SK-N-SH treated with all-trans-retinoic acid at 6 μM for 48 hours (cell line): ENCODE data around the gene RASA1.

ENCODE experiments used
- ATAC-seq: fragments of 200-7000 bp; cut with Tn5 transposase; 3 replicates; pipeline ENCODE4 v1.9.1; 2020; ENCODE audit warnings: mild to moderate bottlenecking, moderate library complexity
- ARNTL ChIP-seq: fragments of 450-650 bp; formaldehyde crosslinking; IDR thresholded peaks from 2 replicates; pipeline ENCODE4 v1.5.0; 2020; ENCODE audit warnings: low read depth, mild to moderate bottlenecking, moderate library complexity, borderline replicate concordance
- BACH2 ChIP-seq: fragments of 250-450 bp; sonication (Bioruptor Pico); IDR thresholded peaks from 2 replicates; pipeline ENCODE4 v1.9.0; 2021; ENCODE audit warnings: mild to moderate bottlenecking, borderline replicate concordance
- CSDC2 ChIP-seq: fragments of 250-450 bp; sonication (Bioruptor Pico); IDR thresholded peaks from 2 replicates; pipeline ENCODE4 v1.5.0; 2020; ENCODE audit warnings: mild to moderate bottlenecking, moderate library complexity
- ESRRG ChIP-seq: fragments of 250-450 bp; sonication (Bioruptor Pico); IDR thresholded peaks from 2 replicates; pipeline ENCODE4 v1.6.1; 2021; ENCODE audit warnings: mild to moderate bottlenecking
- GLIS3 ChIP-seq: fragments of 250-450 bp; sonication (Bioruptor Pico); IDR thresholded peaks from 2 replicates; pipeline ENCODE4 v1.5.0; 2020; ENCODE audit warnings: mild to moderate bottlenecking, moderate library complexity
- ISL1 ChIP-seq: fragments of 250-450 bp; sonication (Bioruptor Pico); IDR thresholded peaks from 2 replicates; pipeline ENCODE4 v2.1.2; 2022; ENCODE audit warnings: mild to moderate bottlenecking, moderate library complexity
- OSR1 ChIP-seq: fragments of 250-450 bp; sonication (Bioruptor Pico); IDR thresholded peaks from 2 replicates; pipeline ENCODE4 v1.8.0; 2022; ENCODE audit warnings: moderate library complexity, mild to moderate bottlenecking, inconsistent platforms
- PPARA ChIP-seq: fragments of 250-450 bp; sonication (Bioruptor Pico); IDR thresholded peaks from 2 replicates; pipeline ENCODE4 v1.5.0; 2020; ENCODE audit warnings: mild to moderate bottlenecking, borderline replicate concordance
- RARB ChIP-seq: fragments of 250-450 bp; sonication (Bioruptor Pico); IDR thresholded peaks from 2 replicates; pipeline ENCODE4 v1.8.0; 2021; ENCODE audit warnings: mild to moderate bottlenecking, moderate library complexity
- SNAI2 ChIP-seq: fragments of 250-450 bp; sonication (Bioruptor Pico); IDR thresholded peaks from 2 replicates; pipeline ENCODE4 v1.5.0; 2020; ENCODE audit warnings: mild to moderate bottlenecking, moderate library complexity
- TCF4 ChIP-seq: fragments of 250-450 bp; sonication (Bioruptor Pico); IDR thresholded peaks from 2 replicates; pipeline ENCODE4 v1.8.0; 2021; ENCODE audit warnings: mild to moderate bottlenecking, moderate library complexity, borderline replicate concordance
- TOX ChIP-seq: fragments of 250-450 bp; sonication (Bioruptor Pico); IDR thresholded peaks from 2 replicates; pipeline ENCODE4 v1.8.0; 2021; ENCODE audit warnings: mild to moderate bottlenecking, moderate library complexity, borderline replicate concordance
- ZC3H10 ChIP-seq: fragments of 250-450 bp; sonication (Bioruptor Pico); IDR thresholded peaks from 2 replicates; pipeline ENCODE4 v1.5.1; 2021; ENCODE audit warnings: mild to moderate bottlenecking, moderate library complexity
- ZFP3 ChIP-seq: fragments of 250-450 bp; sonication (Bioruptor Pico); IDR thresholded peaks from 2 replicates; pipeline ENCODE4 v1.5.0; 2020; ENCODE audit warnings: mild to moderate bottlenecking, moderate library complexity
- ZFP30 ChIP-seq: fragments of 450-650 bp; formaldehyde crosslinking; IDR thresholded peaks from 2 replicates; pipeline ENCODE4 v1.5.0; 2022; ENCODE audit warnings: mild to moderate bottlenecking, moderate library complexity
- ZNF70 ChIP-seq: fragments of 450-650 bp; formaldehyde crosslinking; IDR thresholded peaks from 2 replicates; pipeline ENCODE4 v1.5.0; 2020; ENCODE audit warnings: mild to moderate bottlenecking, moderate library complexity
- ZNF8 ChIP-seq: fragments of 450-650 bp; formaldehyde crosslinking; IDR thresholded peaks from 2 replicates; pipeline ENCODE4 v1.5.0; 2020; ENCODE audit warnings: mild to moderate bottlenecking, moderate library complexity
- TF ChIP-seq, protein P1 (sequence below): fragments of 250-450 bp; sonication (Bioruptor Pico); IDR thresholded peaks from 2 replicates; pipeline ENCODE4 v1.8.0; 2021; ENCODE audit warnings: low read depth, mild to moderate bottlenecking, moderate library complexity, borderline replicate concordance
- TF ChIP-seq, protein P2 (sequence below): fragments of 250-450 bp; sonication (Bioruptor Pico); IDR thresholded peaks from 2 replicates; pipeline ENCODE4 v1.5.0; 2020; ENCODE audit warnings: mild to moderate bottlenecking, moderate library complexity
- TF ChIP-seq, protein P3 (sequence below): fragments of 250-450 bp; sonication (Bioruptor Pico); IDR thresholded peaks from 2 replicates; pipeline ENCODE4 v1.5.1; 2021; ENCODE audit warnings: mild to moderate bottlenecking, moderate library complexity
- TF ChIP-seq, protein P4 (sequence below): fragments of 250-450 bp; sonication (Bioruptor Pico); IDR thresholded peaks from 2 replicates; pipeline ENCODE4 v1.5.1; 2020; ENCODE audit warnings: low read depth, mild to moderate bottlenecking, moderate library complexity
- TF ChIP-seq, protein P5 (sequence below): fragments of 250-450 bp; sonication (Bioruptor Pico); IDR thresholded peaks from 2 replicates; pipeline ENCODE4 v1.8.0; 2020; ENCODE audit warnings: mild to moderate bottlenecking, moderate library complexity, borderline replicate concordance

Gene RASA1

DNA sequence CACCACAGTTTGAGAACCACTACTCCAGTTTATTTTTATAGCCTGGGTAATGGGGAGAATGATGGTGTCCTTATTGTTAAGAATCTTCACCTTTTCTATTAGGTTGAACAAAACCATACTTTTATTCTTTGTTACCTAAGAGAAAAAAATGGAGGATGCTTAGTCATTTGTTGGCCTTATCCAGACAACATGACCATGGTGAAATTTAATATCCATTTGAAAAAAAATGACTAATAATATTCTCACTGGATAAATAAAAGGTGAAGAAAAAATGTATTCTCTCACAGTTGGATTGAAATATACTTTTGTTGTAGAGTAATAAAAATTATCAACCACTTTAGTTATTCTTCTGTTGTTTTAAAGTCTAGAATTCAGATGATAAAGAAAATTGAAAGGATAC lies 150.8 kb downstream of the RASA1 start:
- ATAC-seq: no peak
- TF ChIP-seq GLIS3 (CRISPR knock-in tag): no peak
- no peak for TF ChIP-seq ZC3H10 (CRISPR knock-in tag)

DNA sequence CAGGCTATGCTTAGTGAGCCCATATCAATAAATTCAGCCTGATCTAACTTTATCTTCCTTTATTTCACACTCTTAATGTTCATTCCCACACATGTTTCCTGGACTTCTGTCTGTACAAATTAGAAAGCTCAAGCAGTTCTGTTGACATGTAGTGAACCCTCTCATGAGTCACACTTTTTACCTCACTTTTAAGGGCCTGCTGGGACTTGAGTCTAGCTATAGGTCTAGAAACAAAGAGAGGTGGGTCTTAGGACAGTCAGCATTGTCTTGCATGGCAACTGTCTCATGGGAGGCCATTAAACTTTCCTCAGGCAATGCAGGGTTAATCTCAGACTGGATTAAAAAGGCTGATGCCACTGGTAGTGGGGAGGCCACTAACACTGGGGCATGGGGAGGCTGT lies 153.6 kb downstream of the RASA1 start:
- TF ChIP-seq ARNTL (CRISPR knock-in tag) (no peak), GLIS3 (CRISPR knock-in tag) (no peak), PPARA (CRISPR knock-in tag) (no peak), SNAI2 (CRISPR knock-in tag) (no peak), RARB (CRISPR knock-in tag) (no peak), ZFP30 (no peak), ZNF8 (CRISPR knock-in tag) (no peak), TOX (CRISPR knock-in tag) (no peak), TCF4 (CRISPR knock-in tag) (no peak), ZNF70 (CRISPR knock-in tag) (no peak), OSR1 (CRISPR knock-in tag) (no peak), CSDC2 (no peak), ESRRG (CRISPR knock-in tag) (no peak), ZC3H10 (CRISPR knock-in tag) (no peak)
- TF ChIP-seq, protein P1, sequence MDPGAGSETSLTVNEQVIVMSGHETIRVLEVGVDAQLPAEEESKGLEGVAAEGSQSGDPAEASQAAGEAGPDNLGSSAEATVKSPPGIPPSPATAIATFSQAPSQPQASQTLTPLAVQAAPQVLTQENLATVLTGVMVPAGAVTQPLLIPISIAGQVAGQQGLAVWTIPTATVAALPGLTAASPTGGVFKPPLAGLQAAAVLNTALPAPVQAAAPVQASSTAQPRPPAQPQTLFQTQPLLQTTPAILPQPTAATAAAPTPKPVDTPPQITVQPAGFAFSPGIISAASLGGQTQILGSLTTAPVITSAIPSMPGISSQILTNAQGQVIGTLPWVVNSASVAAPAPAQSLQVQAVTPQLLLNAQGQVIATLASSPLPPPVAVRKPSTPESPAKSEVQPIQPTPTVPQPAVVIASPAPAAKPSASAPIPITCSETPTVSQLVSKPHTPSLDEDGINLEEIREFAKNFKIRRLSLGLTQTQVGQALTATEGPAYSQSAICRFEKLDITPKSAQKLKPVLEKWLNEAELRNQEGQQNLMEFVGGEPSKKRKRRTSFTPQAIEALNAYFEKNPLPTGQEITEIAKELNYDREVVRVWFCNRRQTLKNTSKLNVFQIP (CRISPR knock-in tag): no peak
- TF ChIP-seq, protein P2, sequence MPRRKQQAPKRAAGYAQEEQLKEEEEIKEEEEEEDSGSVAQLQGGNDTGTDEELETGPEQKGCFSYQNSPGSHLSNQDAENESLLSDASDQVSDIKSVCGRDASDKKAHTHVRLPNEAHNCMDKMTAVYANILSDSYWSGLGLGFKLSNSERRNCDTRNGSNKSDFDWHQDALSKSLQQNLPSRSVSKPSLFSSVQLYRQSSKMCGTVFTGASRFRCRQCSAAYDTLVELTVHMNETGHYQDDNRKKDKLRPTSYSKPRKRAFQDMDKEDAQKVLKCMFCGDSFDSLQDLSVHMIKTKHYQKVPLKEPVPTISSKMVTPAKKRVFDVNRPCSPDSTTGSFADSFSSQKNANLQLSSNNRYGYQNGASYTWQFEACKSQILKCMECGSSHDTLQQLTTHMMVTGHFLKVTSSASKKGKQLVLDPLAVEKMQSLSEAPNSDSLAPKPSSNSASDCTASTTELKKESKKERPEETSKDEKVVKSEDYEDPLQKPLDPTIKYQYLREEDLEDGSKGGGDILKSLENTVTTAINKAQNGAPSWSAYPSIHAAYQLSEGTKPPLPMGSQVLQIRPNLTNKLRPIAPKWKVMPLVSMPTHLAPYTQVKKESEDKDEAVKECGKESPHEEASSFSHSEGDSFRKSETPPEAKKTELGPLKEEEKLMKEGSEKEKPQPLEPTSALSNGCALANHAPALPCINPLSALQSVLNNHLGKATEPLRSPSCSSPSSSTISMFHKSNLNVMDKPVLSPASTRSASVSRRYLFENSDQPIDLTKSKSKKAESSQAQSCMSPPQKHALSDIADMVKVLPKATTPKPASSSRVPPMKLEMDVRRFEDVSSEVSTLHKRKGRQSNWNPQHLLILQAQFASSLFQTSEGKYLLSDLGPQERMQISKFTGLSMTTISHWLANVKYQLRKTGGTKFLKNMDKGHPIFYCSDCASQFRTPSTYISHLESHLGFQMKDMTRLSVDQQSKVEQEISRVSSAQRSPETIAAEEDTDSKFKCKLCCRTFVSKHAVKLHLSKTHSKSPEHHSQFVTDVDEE: no peak
- ATAC-seq: no peak

DNA sequence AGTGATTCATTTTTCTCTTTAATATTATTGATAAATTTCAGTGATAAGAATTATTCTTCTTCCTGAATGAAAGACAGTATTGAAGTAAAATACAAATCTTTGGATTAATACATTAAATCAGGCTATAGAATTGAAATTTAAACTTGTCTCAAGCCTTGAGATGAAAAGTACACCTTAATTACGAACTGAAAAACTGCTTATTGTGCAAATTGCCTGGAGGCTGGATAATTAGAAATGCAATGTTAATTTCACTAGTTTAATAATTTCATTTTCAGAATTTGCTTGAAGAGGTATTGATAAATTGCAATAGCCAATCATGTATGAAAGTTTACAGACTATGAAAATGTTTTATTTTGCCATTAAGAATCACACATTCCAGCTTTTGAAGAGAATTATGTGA lies 156.1 kb downstream of the RASA1 start:
- TF ChIP-seq BACH2: no peak
- no peak for TF ChIP-seq OSR1 (CRISPR knock-in tag)
- TF ChIP-seq, protein P3, sequence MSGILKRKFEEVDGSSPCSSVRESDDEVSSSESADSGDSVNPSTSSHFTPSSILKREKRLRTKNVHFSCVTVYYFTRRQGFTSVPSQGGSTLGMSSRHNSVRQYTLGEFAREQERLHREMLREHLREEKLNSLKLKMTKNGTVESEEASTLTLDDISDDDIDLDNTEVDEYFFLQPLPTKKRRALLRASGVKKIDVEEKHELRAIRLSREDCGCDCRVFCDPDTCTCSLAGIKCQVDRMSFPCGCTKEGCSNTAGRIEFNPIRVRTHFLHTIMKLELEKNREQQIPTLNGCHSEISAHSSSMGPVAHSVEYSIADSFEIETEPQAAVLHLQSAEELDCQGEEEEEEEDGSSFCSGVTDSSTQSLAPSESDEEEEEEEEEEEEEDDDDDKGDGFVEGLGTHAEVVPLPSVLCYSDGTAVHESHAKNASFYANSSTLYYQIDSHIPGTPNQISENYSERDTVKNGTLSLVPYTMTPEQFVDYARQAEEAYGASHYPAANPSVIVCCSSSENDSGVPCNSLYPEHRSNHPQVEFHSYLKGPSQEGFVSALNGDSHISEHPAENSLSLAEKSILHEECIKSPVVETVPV (CRISPR knock-in tag): no peak
- no peak for TF ChIP-seq ZNF8 (CRISPR knock-in tag)
- no peak for ATAC-seq

DNA sequence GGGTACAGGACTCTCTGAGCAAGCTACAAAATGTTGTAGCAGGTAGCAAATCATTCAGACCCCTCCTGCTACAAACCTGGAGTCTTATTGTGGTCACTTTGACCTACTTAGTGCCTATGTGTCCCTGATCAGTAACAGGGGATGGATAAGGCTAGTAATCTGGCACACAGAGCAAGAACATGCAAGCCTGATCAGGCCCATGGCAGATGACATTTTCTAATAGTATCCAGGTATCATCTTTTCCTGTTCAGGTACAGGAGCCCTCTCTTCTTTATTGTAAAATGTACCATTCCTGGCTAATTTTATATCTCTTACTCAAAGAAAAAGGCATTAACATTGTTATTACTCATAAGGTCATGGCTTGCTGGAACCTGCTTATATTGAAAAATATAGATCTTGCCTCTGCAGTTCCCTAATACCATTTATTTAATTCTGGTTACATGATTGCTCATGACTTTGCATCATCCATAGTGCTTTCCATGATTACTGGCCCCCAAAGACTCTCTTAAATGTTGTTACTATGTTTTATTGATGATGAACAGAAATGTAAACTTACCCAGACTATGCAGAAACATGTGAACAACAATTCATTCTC lies 163.3 kb downstream of the RASA1 start:
- ATAC-seq: no peak
- no peak for TF ChIP-seq ISL1
- TF ChIP-seq TOX (CRISPR knock-in tag): no peak
- TF ChIP-seq, protein P3 (CRISPR knock-in tag): no peak
- no peak for TF ChIP-seq OSR1 (CRISPR knock-in tag)
- no peak for TF ChIP-seq PPARA (CRISPR knock-in tag)
- no peak for TF ChIP-seq ZNF8 (CRISPR knock-in tag)
- TF ChIP-seq ARNTL (CRISPR knock-in tag): no peak
- TF ChIP-seq, protein P4, sequence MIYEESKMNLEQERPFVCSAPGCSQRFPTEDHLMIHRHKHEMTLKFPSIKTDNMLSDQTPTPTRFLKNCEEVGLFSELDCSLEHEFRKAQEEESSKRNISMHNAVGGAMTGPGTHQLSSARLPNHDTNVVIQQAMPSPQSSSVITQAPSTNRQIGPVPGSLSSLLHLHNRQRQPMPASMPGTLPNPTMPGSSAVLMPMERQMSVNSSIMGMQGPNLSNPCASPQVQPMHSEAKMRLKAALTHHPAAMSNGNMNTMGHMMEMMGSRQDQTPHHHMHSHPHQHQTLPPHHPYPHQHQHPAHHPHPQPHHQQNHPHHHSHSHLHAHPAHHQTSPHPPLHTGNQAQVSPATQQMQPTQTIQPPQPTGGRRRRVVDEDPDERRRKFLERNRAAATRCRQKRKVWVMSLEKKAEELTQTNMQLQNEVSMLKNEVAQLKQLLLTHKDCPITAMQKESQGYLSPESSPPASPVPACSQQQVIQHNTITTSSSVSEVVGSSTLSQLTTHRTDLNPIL: no peak
- TF ChIP-seq, protein P5, sequence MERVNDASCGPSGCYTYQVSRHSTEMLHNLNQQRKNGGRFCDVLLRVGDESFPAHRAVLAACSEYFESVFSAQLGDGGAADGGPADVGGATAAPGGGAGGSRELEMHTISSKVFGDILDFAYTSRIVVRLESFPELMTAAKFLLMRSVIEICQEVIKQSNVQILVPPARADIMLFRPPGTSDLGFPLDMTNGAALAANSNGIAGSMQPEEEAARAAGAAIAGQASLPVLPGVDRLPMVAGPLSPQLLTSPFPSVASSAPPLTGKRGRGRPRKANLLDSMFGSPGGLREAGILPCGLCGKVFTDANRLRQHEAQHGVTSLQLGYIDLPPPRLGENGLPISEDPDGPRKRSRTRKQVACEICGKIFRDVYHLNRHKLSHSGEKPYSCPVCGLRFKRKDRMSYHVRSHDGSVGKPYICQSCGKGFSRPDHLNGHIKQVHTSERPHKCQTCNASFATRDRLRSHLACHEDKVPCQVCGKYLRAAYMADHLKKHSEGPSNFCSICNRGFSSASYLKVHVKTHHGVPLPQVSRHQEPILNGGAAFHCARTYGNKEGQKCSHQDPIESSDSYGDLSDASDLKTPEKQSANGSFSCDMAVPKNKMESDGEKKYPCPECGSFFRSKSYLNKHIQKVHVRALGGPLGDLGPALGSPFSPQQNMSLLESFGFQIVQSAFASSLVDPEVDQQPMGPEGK: no peak
- TF ChIP-seq SNAI2 (CRISPR knock-in tag): no peak
- TF ChIP-seq ZFP3: no peak
- TF ChIP-seq, protein P1 (CRISPR knock-in tag): no peak
- no peak for TF ChIP-seq CSDC2
- TF ChIP-seq ESRRG (CRISPR knock-in tag): no peak
- TF ChIP-seq TCF4 (CRISPR knock-in tag): no peak
- no peak for TF ChIP-seq BACH2
- TF ChIP-seq ZNF70 (CRISPR knock-in tag): no peak
- TF ChIP-seq GLIS3 (CRISPR knock-in tag): no peak
